Neural cell (in vitro differentiated cells): ENCODE data around the gene SIAE. TPM values are rescaled to one million over a fixed set of nuclear protein-coding genes. Genes with fewer than 3 reads are reported as not detected.

ENCODE experiments used
- H2AFZ ChIP-seq: fragments of 200-600, 300-800 bp; sonication (generic), shearing (Covaris generic); 2 replicates; pipeline ENCODE4 v1.6.0; 2014; ENCODE audit warnings: low read depth, mild to moderate bottlenecking, antibody characterized with exemption, low read length, moderate library complexity
- H3F3A ChIP-seq: fragments of 200-600 bp; shearing (Covaris generic); 2 replicates; pipeline ENCODE4 v1.6.1; 2016; ENCODE audit warnings: mild to moderate bottlenecking, moderate library complexity, mixed read lengths, antibody characterized with exemption, low read length; ENCODE audit not compliant: insufficient read depth, poor library complexity, severe bottlenecking
- H3K27ac ChIP-seq: fragments of 200-600, 300-800 bp; sonication (generic), shearing (Covaris generic); 2 replicates; pipeline ENCODE4 v1.5.1; 2014; ENCODE audit warnings: mild to moderate bottlenecking, low read length, moderate library complexity
- H3K27me3 ChIP-seq: fragments of 300-800, 200-600 bp; sonication (generic), shearing (Covaris generic); 2 replicates; pipeline ENCODE4 v1.6.0; 2014; ENCODE audit warnings: mild to moderate bottlenecking, low read depth, low read length, moderate library complexity; ENCODE audit not compliant: insufficient read depth
- H3K36me3 ChIP-seq: fragments of 300-800, 200-600 bp; sonication (generic), shearing (Covaris generic); 2 replicates; pipeline ENCODE4 v1.5.1; 2014; ENCODE audit warnings: mild to moderate bottlenecking, antibody characterized with exemption, low read length, moderate library complexity; ENCODE audit not compliant: insufficient read depth
- H3K4me2 ChIP-seq: fragments of 300-800, 200-600 bp; sonication (generic), shearing (Covaris generic); 2 replicates; pipeline ENCODE4 v1.6.0; 2014; ENCODE audit warnings: mild to moderate bottlenecking, low read length
- H3K4me3 ChIP-seq: fragments of 300-800, 200-600 bp; sonication (generic), shearing (Covaris generic); 2 replicates; pipeline ENCODE4 v1.5.1; 2014; ENCODE audit warnings: mild to moderate bottlenecking, low read length, moderate library complexity
- H3K79me2 ChIP-seq: fragments of 200-600 bp; shearing (Covaris generic); replicated peaks from 2 replicates; pipeline ENCODE4 v1.6.0; 2014; ENCODE audit warnings: mild to moderate bottlenecking, low read length, moderate library complexity; ENCODE audit not compliant: insufficient read depth
- H3K9ac ChIP-seq: fragments of 300-800, 200-600 bp; sonication (generic), shearing (Covaris generic); 2 replicates; pipeline ENCODE4 v1.6.1; 2016; ENCODE audit warnings: mild to moderate bottlenecking, low read length, mixed read lengths
- H3K9me2 ChIP-seq: fragments of 200-600 bp; shearing (Covaris generic); 2 replicates; pipeline ENCODE4 v1.6.1; 2016; ENCODE audit warnings: mild to moderate bottlenecking, low read length, mixed read lengths; ENCODE audit not compliant: insufficient read depth
- H3K9me3 ChIP-seq: fragments of 200-600, 300-800 bp; sonication (generic), shearing (Covaris generic); 2 replicates; pipeline ENCODE4 v1.6.1; 2016; ENCODE audit warnings: mild to moderate bottlenecking, mixed run types, low read length, moderate library complexity, mixed read lengths
- H4K20me1 ChIP-seq: fragments of 200-600 bp; shearing (Covaris generic); 2 replicates; pipeline ENCODE4 v1.6.1; 2016; ENCODE audit warnings: mild to moderate bottlenecking, mixed run types; ENCODE audit not compliant: insufficient read depth
- EP300 ChIP-seq: fragments of 450-650 bp; conservative IDR thresholded peaks from 2 replicates; pipeline ENCODE4 v1.6.1; 2014; ENCODE audit warnings: antibody characterized with exemption, mild to moderate bottlenecking, moderate library complexity; ENCODE audit not compliant: poor library complexity, severe bottlenecking
- EZH2 ChIP-seq: fragments of 200-600, 300-800 bp; shearing (Covaris generic), sonication (generic); IDR thresholded peaks from 2 replicates; pipeline ENCODE4 v1.6.1; 2014; ENCODE audit warnings: antibody characterized with exemption, low read length, borderline replicate concordance, mild to moderate bottlenecking; ENCODE audit not compliant: insufficient read depth, poor library complexity, severe bottlenecking
- MXI1 ChIP-seq: fragments of 450-650 bp; conservative IDR thresholded peaks from 2 replicates; pipeline ENCODE4 v1.6.1; 2014; ENCODE audit warnings: antibody characterized with exemption, mild to moderate bottlenecking; ENCODE audit not compliant: poor library complexity, severe bottlenecking
- POLR2AphosphoS5 ChIP-seq: IDR thresholded peaks from 2 replicates; pipeline ENCODE4 v1.6.1; 2012
- RAD21 ChIP-seq: fragments of 450-650 bp; conservative IDR thresholded peaks from 2 replicates; pipeline ENCODE4 v1.6.1; 2014; ENCODE audit warnings: antibody characterized with exemption, mild to moderate bottlenecking, moderate library complexity
- SMC3 ChIP-seq: fragments of 450-650 bp; conservative IDR thresholded peaks from 2 replicates; pipeline ENCODE4 v1.6.1; 2014; ENCODE audit warnings: antibody characterized with exemption, mild to moderate bottlenecking, moderate library complexity; ENCODE audit not compliant: poor library complexity
- TAF1 ChIP-seq: IDR thresholded peaks from 2 replicates; pipeline ENCODE4 v1.6.1; 2012; ENCODE audit warnings: low read depth
- polyA plus RNA-seq: library from polyadenylated mRNA; depleted of rRNA; stranded (reverse); fragments of >200 nt; gene quantifications from 2 replicates; pipeline ENCODE4 v1.2.3, GENCODE V29; 2014
- TF ChIP-seq, protein P1 (sequence below): fragments of 450-650 bp; IDR thresholded peaks from 2 replicates; pipeline ENCODE4 v1.5.1; 2014; ENCODE audit warnings: antibody characterized with exemption, mild to moderate bottlenecking, moderate library complexity; ENCODE audit not compliant: poor library complexity, severe bottlenecking
- TF ChIP-seq, protein P2 (sequence below): IDR thresholded peaks from 2 replicates; pipeline ENCODE4 v1.6.1; 2012; ENCODE audit warnings: borderline replicate concordance

SIAE gene
- polyA plus RNA-seq, 1 donor from 2014 or later = 4.0 TPM

DNA sequence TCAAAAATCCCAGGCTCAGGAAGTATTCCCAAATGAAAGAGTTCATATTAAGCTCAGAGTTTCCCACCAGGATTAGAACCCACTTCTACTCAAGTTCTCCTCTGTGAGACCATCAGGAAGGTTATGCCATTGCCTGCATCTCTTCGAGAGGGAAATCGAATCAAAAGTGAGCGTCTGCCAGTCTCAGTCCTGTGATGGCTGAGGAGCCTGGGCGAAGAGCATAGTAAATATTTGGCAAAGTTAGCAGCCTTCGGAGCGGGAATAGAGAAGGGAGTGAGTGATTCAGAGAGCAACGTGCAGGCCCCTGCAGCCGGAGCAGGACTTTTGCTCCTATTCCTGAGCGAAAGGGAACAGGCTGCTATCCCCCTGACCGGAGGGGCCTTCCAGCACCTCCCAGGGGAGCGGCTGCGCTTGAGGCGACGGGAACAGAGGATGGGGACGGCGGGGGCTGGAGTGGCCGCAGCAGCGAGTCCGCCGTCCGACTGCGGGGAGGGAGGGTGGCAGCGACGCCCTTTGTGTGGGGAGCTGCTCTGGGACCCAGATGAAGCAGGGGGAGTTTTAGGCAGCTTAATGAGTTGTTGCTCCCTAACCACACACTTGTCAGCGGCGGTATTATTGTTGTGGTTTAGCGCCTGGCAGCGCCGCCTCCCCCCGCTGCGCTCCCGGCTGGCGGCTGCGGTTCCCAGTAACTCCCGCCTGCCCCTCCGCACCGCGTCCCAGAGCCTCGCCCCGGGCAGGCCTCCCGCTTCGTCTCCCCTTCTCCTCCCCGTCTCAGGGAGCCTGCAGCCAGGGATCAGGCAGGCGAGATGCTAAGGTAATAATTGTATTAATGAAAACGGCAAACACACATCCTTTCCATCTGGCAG, 44.5 kb upstream of the SIAE start:
- Histone ChIP-seq H4K20me1 (no peaks in the 10 kb centered on the region), H3K27me3 (peaks cover 31% of the 10 kb centered on the region), H3K36me3 (no peaks in the 10 kb centered on the region), H3K27ac (no peak overlapping the region), H3K9ac (peak overlapping the region; percentile 32), H3K9me3 (no peaks in the 10 kb centered on the region), H3F3A (no peaks in the 10 kb centered on the region), H3K79me2 (no peaks in the 10 kb centered on the region), H3K4me3 (peak overlapping the region; percentile 64), H2AFZ (no peak overlapping the region), H3K4me2 (peak overlapping the region; percentile 53), H3K9me2 (no peaks in the 10 kb centered on the region)
- peak; percentile 15 for TF ChIP-seq EP300
- TF ChIP-seq TAF1 = no peak

DNA sequence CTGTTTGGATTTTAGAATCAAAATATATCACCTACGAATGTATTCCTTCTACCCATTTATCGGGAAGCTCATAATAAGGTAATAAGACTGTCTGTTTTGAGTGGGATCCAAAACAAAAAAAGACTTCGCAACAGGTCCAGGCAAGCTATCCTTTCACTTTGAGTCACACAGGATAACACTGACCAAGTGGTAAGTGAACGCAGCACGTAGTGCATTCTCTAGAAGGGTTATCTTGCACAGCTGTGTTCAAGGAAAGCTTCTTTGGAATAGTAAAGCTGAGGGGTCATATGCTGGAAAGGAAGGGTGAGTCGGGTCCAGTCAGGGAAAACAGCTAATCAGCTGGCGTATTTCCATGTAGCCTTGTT, 43.9 kb upstream of the SIAE start:
- H3K27ac ChIP-seq = no peak overlapping the region
- H3K79me2 ChIP-seq = no peaks in the 10 kb centered on the region
- no peaks in the 10 kb centered on the region for H3K9me2 ChIP-seq
- no peak for TF ChIP-seq EZH2
- no peak for TF ChIP-seq RAD21
- TF ChIP-seq, protein P1, sequence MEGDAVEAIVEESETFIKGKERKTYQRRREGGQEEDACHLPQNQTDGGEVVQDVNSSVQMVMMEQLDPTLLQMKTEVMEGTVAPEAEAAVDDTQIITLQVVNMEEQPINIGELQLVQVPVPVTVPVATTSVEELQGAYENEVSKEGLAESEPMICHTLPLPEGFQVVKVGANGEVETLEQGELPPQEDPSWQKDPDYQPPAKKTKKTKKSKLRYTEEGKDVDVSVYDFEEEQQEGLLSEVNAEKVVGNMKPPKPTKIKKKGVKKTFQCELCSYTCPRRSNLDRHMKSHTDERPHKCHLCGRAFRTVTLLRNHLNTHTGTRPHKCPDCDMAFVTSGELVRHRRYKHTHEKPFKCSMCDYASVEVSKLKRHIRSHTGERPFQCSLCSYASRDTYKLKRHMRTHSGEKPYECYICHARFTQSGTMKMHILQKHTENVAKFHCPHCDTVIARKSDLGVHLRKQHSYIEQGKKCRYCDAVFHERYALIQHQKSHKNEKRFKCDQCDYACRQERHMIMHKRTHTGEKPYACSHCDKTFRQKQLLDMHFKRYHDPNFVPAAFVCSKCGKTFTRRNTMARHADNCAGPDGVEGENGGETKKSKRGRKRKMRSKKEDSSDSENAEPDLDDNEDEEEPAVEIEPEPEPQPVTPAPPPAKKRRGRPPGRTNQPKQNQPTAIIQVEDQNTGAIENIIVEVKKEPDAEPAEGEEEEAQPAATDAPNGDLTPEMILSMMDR = no peak
- no peak for TF ChIP-seq MXI1
- TF ChIP-seq TAF1 = no peak
- TF ChIP-seq EP300 = no peak
- TF ChIP-seq SMC3 = no peak
- TF ChIP-seq, protein P2, sequence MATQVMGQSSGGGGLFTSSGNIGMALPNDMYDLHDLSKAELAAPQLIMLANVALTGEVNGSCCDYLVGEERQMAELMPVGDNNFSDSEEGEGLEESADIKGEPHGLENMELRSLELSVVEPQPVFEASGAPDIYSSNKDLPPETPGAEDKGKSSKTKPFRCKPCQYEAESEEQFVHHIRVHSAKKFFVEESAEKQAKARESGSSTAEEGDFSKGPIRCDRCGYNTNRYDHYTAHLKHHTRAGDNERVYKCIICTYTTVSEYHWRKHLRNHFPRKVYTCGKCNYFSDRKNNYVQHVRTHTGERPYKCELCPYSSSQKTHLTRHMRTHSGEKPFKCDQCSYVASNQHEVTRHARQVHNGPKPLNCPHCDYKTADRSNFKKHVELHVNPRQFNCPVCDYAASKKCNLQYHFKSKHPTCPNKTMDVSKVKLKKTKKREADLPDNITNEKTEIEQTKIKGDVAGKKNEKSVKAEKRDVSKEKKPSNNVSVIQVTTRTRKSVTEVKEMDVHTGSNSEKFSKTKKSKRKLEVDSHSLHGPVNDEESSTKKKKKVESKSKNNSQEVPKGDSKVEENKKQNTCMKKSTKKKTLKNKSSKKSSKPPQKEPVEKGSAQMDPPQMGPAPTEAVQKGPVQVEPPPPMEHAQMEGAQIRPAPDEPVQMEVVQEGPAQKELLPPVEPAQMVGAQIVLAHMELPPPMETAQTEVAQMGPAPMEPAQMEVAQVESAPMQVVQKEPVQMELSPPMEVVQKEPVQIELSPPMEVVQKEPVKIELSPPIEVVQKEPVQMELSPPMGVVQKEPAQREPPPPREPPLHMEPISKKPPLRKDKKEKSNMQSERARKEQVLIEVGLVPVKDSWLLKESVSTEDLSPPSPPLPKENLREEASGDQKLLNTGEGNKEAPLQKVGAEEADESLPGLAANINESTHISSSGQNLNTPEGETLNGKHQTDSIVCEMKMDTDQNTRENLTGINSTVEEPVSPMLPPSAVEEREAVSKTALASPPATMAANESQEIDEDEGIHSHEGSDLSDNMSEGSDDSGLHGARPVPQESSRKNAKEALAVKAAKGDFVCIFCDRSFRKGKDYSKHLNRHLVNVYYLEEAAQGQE = no peak
- TF ChIP-seq POLR2AphosphoS5 = no peak
- H2AFZ ChIP-seq = no peak overlapping the region
- H3K4me3 ChIP-seq = no peak overlapping the region
- no peaks in the 10 kb centered on the region for H4K20me1 ChIP-seq
- H3K4me2 ChIP-seq = no peak overlapping the region
- H3K9me3 ChIP-seq = no peaks in the 10 kb centered on the region
- no peaks in the 10 kb centered on the region for H3K36me3 ChIP-seq
- peaks cover 31% of the 10 kb centered on the region for H3K27me3 ChIP-seq
- no peak overlapping the region for H3K9ac ChIP-seq
- H3F3A ChIP-seq = no peaks in the 10 kb centered on the region
